ENCODE data around the gene GPR137B.
A peak's percentile ranks its signal among the peaks of the same experiment; 100 is the strongest.

Gene GPR137B

GRCh38 chr1:236204039-236204438 lies 61.7 kb downstream of the GPR137B start:
- DNase-seq (ENCODE audit: low read depth) = peak; percentile 64

GRCh38 chr1:236204656-236205055 lies 62.3 kb downstream of the GPR137B start:
- peak; percentile 58 for DNase-seq (ENCODE audit: low read depth)

- DNase-seq (ENCODE audit: low read depth) = no peak
Observed at GRCh38 chr1:236206548-236206947, 64.2 kb downstream of the GPR137B start.

- no peak for DNase-seq (ENCODE audit: low read depth)
Observed at GRCh38 chr1:236207121-236207520, 64.8 kb downstream of the GPR137B start.

GRCh38 chr1:236207569-236207968 lies 65.2 kb downstream of the GPR137B start:
- DNase-seq (ENCODE audit: low read depth) = no peak

GRCh38 chr1:236209185-236209584 lies 66.8 kb downstream of the GPR137B start:
- no peak for DNase-seq (ENCODE audit: low read depth)

- no peak for DNase-seq (ENCODE audit: low read depth)
Observed at GRCh38 chr1:236209713-236210112, 67.4 kb downstream of the GPR137B start.

- no peak for DNase-seq (ENCODE audit: low read depth)
Observed at GRCh38 chr1:236211815-236212214, 69.5 kb downstream of the GPR137B start.

GRCh38 chr1:236213534-236213933 lies 71.2 kb downstream of the GPR137B start:
- DNase-seq (ENCODE audit: low read depth) = no peak

- DNase-seq (ENCODE audit: low read depth) = no peak
Observed at GRCh38 chr1:236214761-236215160, 72.4 kb downstream of the GPR137B start.

- DNase-seq (ENCODE audit: low read depth) = no peak
Observed at GRCh38 chr1:236220473-236220872, 78.1 kb downstream of the GPR137B start.

GRCh38 chr1:236222632-236223031 lies 80.3 kb downstream of the GPR137B start:
- DNase-seq (ENCODE audit: low read depth) = no peak

GRCh38 chr1:236228411-236228810 lies 86.1 kb downstream of the GPR137B start:
- no peak for DNase-seq (ENCODE audit: low read depth)

GRCh38 chr1:236235116-236235515 lies 92.8 kb downstream of the GPR137B start:
- no peak for DNase-seq (ENCODE audit: low read depth)

- no peak for DNase-seq (ENCODE audit: low read depth)
Observed at GRCh38 chr1:236239092-236239585, 96.8 kb downstream of the GPR137B start.

GRCh38 chr1:236240675-236241074 lies 98.3 kb downstream of the GPR137B start:
- no peak for DNase-seq (ENCODE audit: low read depth)

GRCh38 chr1:236242568-236242967 lies 100.2 kb downstream of the GPR137B start:
- no peak for DNase-seq (ENCODE audit: low read depth)

- DNase-seq (ENCODE audit: low read depth) = no peak
Observed at GRCh38 chr1:236247286-236247685, 104.9 kb downstream of the GPR137B start.

- no peak for DNase-seq (ENCODE audit: low read depth)
Observed at GRCh38 chr1:236251587-236251986, 109.2 kb downstream of the GPR137B start.

GRCh38 chr1:236253119-236253518 lies 110.8 kb downstream of the GPR137B start:
- no peak for DNase-seq (ENCODE audit: low read depth)

GRCh38 chr1:236253918-236254637 lies 111.7 kb downstream of the GPR137B start:
- DNase-seq (ENCODE audit: low read depth) = no peak

- DNase-seq (ENCODE audit: low read depth) = no peak
Observed at GRCh38 chr1:236257216-236257615, 114.9 kb downstream of the GPR137B start.

GRCh38 chr1:236258114-236258622 lies 115.8 kb downstream of the GPR137B start:
- DNase-seq (ENCODE audit: low read depth) = no peak

All from ELR (cell line).